ENCODE results near the gene CD81. TPM values are rescaled to one million over a fixed set of nuclear protein-coding genes. Genes with fewer than 3 reads are reported as not detected.

Gene CD81
- total and polyA plus RNA-seq, 2 experiments from 2014 or later: 88.6 to 290 TPM

DNA sequence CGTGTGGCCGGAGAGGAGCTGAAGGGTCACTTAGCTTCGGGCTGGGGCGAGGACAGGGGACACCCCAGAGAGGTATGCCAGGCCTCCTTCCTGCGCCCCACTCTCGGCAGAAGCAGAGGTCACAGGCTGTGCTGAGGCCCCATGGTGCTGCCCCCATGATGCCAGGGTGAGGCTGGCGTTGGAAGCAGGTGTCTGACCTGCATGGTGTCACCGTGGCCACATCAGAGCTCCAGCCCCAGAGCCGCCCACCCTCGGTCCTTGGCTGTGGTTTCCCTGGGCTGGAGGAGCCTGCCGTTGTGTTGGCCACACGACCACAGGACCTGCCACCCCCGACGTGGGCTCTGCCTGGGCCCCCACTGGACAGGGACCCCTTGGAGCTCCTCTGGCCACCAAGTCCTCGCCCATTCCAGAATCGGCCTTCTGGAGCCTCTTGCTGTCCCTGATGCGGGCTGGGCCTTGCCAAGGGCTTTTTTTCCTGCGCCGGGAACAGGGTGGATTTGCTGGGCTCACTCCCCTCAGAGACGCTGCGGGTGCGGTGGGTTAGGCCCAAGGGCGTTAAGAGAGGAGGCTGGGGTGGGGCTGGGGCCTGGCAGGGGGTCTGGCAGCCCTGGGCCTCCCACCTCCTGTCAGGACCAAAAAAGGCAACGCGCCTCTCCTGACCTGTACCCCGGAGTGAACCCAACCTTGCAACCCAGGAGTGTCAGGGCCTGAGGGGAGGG is 15.3 kb downstream of the CD81 start:
- H3K4me3 Mint-ChIP-seq: no peak overlapping the region
- H3K4me2 ChIP-seq: no peak overlapping the region
- ATAC-seq (no peak), DNase-seq (ENCODE audit: low spot score) (no peak)
- H3K79me2 ChIP-seq (replicated peaks; ENCODE audit: insufficient read depth): peaks cover 28% of the 10 kb centered on the region
- H3K27me3 ChIP-seq (ENCODE audit: insufficient read depth): no peaks in the 10 kb centered on the region
- H3K27ac Mint-ChIP-seq: no peak overlapping the region
- no peaks in the 10 kb centered on the region; the same call in 1 of the 2 replicates for H3K4me1 ChIP-seq (ENCODE audit: insufficient read depth)
- no peak overlapping the region for H3K4me3 ChIP-seq
- peaks cover 17% of the 10 kb centered on the region for H3K4me1 Mint-ChIP-seq
- H3K36me3 ChIP-seq (ENCODE audit: insufficient read depth): no peaks in the 10 kb centered on the region
- no peaks in the 10 kb centered on the region for H3F3A ChIP-seq (replicated peaks; ENCODE audit: low read depth)
- TF ChIP-seq ZNF114 (CRISPR knock-in tag; IDR thresholded peaks at IDR 0.05) (no peak), CREB1 (CRISPR knock-in tag; IDR thresholded peaks at IDR 0.05; ENCODE audit: low read depth) (no peak), ZNF331 (CRISPR knock-in tag; IDR thresholded peaks at IDR 0.05; ENCODE audit: low read depth) (no peak), STAT1 (IDR thresholded peaks at IDR 0.05; ENCODE audit: unreplicated experiment) (no peak), EZH2phosphoT487 (IDR thresholded peaks at IDR 0.05; ENCODE audit: unreplicated experiment) (no peak), NANOG (IDR thresholded peaks at IDR 0.05; ENCODE audit: borderline replicate concordance) (no peak), JUNB (IDR thresholded peaks at IDR 0.05; ENCODE audit: unreplicated experiment) (no peak), POLR2AphosphoS5 (IDR thresholded peaks at IDR 0.05; ENCODE audit: low read depth) (no peak), EZH2 (IDR thresholded peaks at IDR 0.05; ENCODE audit: low read depth, unreplicated experiment) (no peak)
- TF ChIP-seq, protein P1, sequence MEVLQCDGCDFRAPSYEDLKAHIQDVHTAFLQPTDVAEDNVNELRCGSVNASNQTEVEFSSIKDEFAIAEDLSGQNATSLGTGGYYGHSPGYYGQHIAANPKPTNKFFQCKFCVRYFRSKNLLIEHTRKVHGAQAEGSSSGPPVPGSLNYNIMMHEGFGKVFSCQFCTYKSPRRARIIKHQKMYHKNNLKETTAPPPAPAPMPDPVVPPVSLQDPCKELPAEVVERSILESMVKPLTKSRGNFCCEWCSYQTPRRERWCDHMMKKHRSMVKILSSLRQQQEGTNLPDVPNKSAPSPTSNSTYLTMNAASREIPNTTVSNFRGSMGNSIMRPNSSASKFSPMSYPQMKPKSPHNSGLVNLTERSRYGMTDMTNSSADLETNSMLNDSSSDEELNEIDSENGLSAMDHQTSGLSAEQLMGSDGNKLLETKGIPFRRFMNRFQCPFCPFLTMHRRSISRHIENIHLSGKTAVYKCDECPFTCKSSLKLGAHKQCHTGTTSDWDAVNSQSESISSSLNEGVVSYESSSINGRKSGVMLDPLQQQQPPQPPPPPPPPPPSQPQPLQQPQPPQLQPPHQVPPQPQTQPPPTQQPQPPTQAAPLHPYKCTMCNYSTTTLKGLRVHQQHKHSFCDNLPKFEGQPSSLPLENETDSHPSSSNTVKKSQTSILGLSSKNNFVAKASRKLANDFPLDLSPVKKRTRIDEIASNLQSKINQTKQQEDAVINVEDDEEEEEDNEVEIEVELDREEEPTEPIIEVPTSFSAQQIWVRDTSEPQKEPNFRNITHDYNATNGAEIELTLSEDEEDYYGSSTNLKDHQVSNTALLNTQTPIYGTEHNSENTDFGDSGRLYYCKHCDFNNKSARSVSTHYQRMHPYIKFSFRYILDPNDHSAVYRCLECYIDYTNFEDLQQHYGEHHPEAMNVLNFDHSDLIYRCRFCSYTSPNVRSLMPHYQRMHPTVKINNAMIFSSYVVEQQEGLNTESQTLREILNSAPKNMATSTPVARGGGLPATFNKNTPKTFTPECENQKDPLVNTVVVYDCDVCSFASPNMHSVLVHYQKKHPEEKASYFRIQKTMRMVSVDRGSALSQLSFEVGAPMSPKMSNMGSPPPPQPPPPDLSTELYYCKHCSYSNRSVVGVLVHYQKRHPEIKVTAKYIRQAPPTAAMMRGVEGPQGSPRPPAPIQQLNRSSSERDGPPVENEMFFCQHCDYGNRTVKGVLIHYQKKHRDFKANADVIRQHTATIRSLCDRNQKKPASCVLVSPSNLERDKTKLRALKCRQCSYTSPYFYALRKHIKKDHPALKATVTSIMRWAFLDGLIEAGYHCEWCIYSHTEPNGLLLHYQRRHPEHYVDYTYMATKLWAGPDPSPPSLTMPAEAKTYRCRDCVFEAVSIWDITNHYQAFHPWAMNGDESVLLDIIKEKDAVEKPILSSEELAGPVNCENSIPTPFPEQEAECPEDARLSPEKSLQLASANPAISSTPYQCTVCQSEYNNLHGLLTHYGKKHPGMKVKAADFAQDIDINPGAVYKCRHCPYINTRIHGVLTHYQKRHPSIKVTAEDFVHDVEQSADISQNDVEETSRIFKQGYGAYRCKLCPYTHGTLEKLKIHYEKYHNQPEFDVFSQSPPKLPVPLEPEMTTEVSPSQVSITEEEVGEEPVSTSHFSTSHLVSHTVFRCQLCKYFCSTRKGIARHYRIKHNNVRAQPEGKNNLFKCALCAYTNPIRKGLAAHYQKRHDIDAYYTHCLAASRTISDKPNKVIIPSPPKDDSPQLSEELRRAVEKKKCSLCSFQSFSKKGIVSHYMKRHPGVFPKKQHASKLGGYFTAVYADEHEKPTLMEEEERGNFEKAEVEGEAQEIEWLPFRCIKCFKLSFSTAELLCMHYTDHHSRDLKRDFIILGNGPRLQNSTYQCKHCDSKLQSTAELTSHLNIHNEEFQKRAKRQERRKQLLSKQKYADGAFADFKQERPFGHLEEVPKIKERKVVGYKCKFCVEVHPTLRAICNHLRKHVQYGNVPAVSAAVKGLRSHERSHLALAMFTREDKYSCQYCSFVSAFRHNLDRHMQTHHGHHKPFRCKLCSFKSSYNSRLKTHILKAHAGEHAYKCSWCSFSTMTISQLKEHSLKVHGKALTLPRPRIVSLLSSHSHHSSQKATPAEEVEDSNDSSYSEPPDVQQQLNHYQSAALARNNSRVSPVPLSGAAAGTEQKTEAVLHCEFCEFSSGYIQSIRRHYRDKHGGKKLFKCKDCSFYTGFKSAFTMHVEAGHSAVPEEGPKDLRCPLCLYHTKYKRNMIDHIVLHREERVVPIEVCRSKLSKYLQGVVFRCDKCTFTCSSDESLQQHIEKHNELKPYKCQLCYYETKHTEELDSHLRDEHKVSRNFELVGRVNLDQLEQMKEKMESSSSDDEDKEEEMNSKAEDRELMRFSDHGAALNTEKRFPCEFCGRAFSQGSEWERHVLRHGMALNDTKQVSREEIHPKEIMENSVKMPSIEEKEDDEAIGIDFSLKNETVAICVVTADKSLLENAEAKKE (CRISPR knock-in tag; IDR thresholded peaks at IDR 0.05): no peak
- TF ChIP-seq, protein P2, sequence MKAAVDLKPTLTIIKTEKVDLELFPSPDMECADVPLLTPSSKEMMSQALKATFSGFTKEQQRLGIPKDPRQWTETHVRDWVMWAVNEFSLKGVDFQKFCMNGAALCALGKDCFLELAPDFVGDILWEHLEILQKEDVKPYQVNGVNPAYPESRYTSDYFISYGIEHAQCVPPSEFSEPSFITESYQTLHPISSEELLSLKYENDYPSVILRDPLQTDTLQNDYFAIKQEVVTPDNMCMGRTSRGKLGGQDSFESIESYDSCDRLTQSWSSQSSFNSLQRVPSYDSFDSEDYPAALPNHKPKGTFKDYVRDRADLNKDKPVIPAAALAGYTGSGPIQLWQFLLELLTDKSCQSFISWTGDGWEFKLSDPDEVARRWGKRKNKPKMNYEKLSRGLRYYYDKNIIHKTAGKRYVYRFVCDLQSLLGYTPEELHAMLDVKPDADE (IDR thresholded peaks at IDR 0.05): no peak
- TF ChIP-seq, protein P3, sequence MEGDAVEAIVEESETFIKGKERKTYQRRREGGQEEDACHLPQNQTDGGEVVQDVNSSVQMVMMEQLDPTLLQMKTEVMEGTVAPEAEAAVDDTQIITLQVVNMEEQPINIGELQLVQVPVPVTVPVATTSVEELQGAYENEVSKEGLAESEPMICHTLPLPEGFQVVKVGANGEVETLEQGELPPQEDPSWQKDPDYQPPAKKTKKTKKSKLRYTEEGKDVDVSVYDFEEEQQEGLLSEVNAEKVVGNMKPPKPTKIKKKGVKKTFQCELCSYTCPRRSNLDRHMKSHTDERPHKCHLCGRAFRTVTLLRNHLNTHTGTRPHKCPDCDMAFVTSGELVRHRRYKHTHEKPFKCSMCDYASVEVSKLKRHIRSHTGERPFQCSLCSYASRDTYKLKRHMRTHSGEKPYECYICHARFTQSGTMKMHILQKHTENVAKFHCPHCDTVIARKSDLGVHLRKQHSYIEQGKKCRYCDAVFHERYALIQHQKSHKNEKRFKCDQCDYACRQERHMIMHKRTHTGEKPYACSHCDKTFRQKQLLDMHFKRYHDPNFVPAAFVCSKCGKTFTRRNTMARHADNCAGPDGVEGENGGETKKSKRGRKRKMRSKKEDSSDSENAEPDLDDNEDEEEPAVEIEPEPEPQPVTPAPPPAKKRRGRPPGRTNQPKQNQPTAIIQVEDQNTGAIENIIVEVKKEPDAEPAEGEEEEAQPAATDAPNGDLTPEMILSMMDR (conservative IDR thresholded peaks at IDR 0.05; ENCODE audit: low read depth in 2 of 2): no peak
- TF ChIP-seq, protein P4, sequence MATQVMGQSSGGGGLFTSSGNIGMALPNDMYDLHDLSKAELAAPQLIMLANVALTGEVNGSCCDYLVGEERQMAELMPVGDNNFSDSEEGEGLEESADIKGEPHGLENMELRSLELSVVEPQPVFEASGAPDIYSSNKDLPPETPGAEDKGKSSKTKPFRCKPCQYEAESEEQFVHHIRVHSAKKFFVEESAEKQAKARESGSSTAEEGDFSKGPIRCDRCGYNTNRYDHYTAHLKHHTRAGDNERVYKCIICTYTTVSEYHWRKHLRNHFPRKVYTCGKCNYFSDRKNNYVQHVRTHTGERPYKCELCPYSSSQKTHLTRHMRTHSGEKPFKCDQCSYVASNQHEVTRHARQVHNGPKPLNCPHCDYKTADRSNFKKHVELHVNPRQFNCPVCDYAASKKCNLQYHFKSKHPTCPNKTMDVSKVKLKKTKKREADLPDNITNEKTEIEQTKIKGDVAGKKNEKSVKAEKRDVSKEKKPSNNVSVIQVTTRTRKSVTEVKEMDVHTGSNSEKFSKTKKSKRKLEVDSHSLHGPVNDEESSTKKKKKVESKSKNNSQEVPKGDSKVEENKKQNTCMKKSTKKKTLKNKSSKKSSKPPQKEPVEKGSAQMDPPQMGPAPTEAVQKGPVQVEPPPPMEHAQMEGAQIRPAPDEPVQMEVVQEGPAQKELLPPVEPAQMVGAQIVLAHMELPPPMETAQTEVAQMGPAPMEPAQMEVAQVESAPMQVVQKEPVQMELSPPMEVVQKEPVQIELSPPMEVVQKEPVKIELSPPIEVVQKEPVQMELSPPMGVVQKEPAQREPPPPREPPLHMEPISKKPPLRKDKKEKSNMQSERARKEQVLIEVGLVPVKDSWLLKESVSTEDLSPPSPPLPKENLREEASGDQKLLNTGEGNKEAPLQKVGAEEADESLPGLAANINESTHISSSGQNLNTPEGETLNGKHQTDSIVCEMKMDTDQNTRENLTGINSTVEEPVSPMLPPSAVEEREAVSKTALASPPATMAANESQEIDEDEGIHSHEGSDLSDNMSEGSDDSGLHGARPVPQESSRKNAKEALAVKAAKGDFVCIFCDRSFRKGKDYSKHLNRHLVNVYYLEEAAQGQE (IDR thresholded peaks at IDR 0.05; ENCODE audit: unreplicated experiment): no peak
- H2AFZ ChIP-seq: no peak overlapping the region
- H3K9me3 Mint-ChIP-seq: no peaks in the 10 kb centered on the region
- peaks cover 6% of the 10 kb centered on the region for H4K20me1 ChIP-seq (replicated peaks; ENCODE audit: insufficient read depth)
- peaks cover 6% of the 10 kb centered on the region; the same call in 2 of the 3 replicates for H3K36me3 Mint-ChIP-seq (ENCODE audit: low read depth)
- H3K27me3 Mint-ChIP-seq (ENCODE audit: insufficient read depth, low read depth, poor library complexity): peaks cover 9% of the 10 kb centered on the region
- no peaks in the 10 kb centered on the region for H3K9me2 ChIP-seq (ENCODE audit: insufficient read depth)
- no peak overlapping the region for H3K27ac ChIP-seq (ENCODE audit: low read depth)
